MG63 (cell line): ENCODE measurements around the gene IL1RAPL2. TPM values are rescaled to one million over a fixed set of nuclear protein-coding genes. Genes with fewer than 3 reads are reported as not detected.
"Not testable (repeated sequence)": the region's sequence is repeated elsewhere in the genome, so short reads cannot be mapped to it uniquely, and the experiment has no call there.

ENCODE experiments used
- DNase-seq: peaks from one replicate; pipeline ENCODE4 v3.0.0-alpha.2; 2020
- H3K27me3 ChIP-seq: fragments of 250-450 bp; sonication (Bioruptor Pico); 2 replicates; pipeline ENCODE4 v1.5.1; 2020; ENCODE audit warnings: mild to moderate bottlenecking, moderate library complexity
- H3K36me3 ChIP-seq: fragments of 250-450 bp; sonication (Bioruptor Pico); 2 replicates; pipeline ENCODE4 v1.5.1; 2020; ENCODE audit warnings: mild to moderate bottlenecking, moderate library complexity
- H3K4me3 ChIP-seq: fragments of 250-450 bp; sonication (Bioruptor Pico); 2 replicates; pipeline ENCODE4 v1.5.1; 2020; ENCODE audit warnings: mild to moderate bottlenecking, moderate library complexity
- H3K9me3 ChIP-seq: fragments of 250-450 bp; sonication (Bioruptor Pico); 2 replicates; pipeline ENCODE4 v1.5.1; 2020; ENCODE audit warnings: mild to moderate bottlenecking, moderate library complexity
- total RNA-seq: library from RNA; depleted of rRNA; stranded (reverse); fragments of >200 nt; shearing (Covaris generic); gene quantifications from 2 replicates; pipeline ENCODE4 v1.2.3, GENCODE V29; 2014; ENCODE audit warnings: low replicate concordance

IL1RAPL2 gene
- total RNA-seq, 1 experiment from 2014 or later, result not detected

DNA sequence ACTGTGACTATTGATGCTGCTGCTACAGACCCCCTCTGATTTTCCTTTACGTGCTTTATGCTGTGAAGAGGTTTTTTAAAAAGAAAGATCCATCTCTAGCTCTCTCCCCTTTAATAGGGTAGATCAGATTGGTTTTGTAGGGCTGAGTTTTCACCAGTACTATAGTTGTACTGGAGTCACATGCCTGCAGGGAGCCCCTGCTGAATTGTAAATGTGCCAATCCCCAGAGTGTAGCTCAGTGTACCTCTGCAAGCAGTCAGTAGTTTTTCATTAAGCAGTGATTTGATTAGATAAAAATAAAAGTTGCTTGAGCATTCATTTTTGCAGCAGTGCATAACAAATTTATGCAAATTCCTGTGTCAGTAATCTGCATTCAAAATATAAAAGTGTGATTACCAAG lies 179.2 kb downstream of the IL1RAPL2 start:
- no peak for DNase-seq
- H3K36me3 ChIP-seq, result no peaks in the 10 kb centered on the region

DNA sequence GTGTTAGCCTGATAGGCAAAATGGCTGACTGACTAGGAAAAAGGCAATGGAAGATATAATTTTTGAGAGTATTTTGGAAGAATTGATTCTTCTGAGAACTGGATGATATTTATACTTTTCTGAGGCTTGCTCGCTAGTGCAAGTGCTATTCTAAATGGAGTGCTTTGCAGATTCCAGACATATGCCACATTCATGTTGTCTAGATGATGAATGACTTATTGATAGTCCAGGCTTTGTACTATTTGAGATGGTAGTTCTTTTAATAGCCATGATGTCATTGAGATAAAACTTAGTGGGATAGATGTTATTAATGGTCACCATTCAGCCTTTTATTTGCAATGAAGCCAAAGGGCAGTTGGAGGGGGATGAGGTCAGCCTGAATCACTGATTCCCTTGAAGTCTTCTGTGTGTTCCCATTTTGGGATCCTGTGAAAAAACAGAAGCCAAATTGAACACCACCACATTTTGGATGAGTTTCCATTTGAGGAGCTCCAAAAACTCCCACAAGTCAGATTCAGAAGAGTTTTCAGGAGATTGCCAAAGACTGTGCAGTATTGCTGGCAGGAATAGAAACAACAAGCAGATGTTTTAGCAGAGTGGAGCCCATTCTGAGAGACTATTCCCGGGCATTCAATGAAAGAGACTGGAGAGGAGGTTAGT lies 184.1 kb downstream of the IL1RAPL2 start:
- Histone ChIP-seq H3K4me3 (no peak overlapping the region), H3K9me3 (no peaks in the 10 kb centered on the region), H3K36me3 (no peaks in the 10 kb centered on the region), H3K27me3 (no peaks in the 10 kb centered on the region)
- DNase-seq, result peak; percentile 53

More for the DNA sequence above, 179.2 kb downstream of the IL1RAPL2 start:
- Histone ChIP-seq H3K4me3 (no peak overlapping the region), H3K9me3 (no peaks in the 10 kb centered on the region), H3K27me3 (no peaks in the 10 kb centered on the region)

DNA sequence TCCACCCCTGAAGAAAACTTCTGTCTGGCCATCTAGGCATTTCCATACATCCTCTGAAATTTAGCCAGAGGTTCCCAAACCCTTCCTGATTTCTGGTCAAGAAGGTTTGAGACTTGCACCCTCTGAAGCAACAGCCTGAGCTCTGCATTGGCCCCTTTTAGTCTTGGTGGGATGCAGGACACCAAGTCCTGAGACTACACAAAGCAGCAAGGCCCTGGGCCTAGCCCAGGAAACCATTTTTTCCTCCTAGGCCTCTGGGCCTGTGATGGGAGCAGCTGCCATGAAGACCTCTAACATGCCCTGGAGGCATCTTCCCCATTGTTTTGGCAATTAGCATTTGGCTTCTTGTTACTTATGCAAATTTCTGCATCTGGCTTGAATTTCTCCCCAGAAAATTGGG lies 196.6 kb downstream of the IL1RAPL2 start:
- Histone ChIP-seq H3K4me3 (no peak overlapping the region), H3K36me3 (no peaks in the 10 kb centered on the region)
- DNase-seq, result no peak

DNA sequence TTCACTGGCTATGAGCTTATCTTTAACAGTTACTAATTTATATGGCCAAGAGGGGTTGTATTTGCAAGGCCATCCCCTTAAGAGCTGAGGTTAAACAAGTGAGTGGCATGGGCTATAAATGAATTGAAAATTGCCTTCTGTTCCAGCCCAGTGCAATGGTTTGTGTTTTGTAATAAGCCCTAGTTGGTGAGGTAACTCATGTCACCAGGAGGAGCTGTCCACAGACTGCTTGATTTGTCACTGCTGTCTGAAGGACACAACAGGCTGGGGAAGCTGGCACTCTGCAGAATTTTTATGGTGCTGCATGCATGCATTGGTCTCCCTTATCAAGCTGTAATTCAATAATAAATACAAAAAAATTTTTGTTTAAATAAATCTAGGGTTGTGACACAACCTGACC lies 223.8 kb downstream of the IL1RAPL2 start:
- H3K4me3 ChIP-seq, result no peak overlapping the region
- H3K9me3 ChIP-seq, result no peaks in the 10 kb centered on the region
- no peaks in the 10 kb centered on the region for H3K36me3 ChIP-seq
- DNase-seq, result no peak
- H3K27me3 ChIP-seq, result no peaks in the 10 kb centered on the region

More for the DNA sequence above, 196.6 kb downstream of the IL1RAPL2 start:
- Histone ChIP-seq H3K9me3 (no peaks in the 10 kb centered on the region), H3K27me3 (no peaks in the 10 kb centered on the region)

DNA sequence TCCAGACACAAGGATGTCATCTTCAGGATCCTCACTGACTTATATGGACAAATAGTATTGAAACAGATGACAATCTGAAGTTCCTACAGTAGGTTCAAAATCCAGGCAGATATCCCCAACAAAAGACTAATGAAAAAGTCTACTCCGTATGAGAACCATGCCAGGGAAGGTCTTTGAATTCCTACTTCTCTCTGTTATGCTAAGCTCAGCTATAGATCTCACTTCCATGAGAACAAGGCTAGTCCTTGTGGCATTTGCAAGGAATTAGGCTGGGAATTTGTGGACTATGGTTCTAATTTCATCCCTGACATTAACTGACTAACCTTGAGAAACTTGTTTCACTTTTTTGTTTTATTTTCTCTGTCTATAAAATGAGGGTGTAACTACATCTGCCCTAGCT lies 229.8 kb downstream of the IL1RAPL2 start:
- Histone ChIP-seq H3K4me3 (no peak overlapping the region), H3K9me3 (no peaks in the 10 kb centered on the region), H3K27me3 (no peaks in the 10 kb centered on the region), H3K36me3 (no peaks in the 10 kb centered on the region)
- DNase-seq, result no peak

DNA sequence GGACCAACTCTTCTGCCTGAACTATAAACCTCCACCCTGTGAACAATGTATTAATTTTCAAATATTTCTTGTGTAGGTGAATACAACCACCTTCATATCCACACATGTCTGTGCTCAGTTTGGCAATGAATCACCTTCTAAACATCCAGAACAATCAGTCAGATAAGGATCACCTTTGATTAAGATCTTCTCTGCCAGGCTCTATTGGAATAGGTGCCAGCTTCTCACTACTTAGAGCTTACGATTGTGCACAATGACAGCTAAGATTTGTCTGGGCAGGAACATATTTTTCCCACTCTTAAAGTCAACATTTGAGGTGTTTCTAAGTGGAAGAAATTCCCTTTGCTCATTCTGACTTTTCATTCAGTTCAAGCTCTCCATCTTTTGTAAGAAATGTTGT lies 237.2 kb downstream of the IL1RAPL2 start:
- Histone ChIP-seq H3K9me3 (no peaks in the 10 kb centered on the region), H3K36me3 (no peaks in the 10 kb centered on the region), H3K27me3 (no peaks in the 10 kb centered on the region), H3K4me3 (no peak overlapping the region)
- DNase-seq, result no peak

DNA sequence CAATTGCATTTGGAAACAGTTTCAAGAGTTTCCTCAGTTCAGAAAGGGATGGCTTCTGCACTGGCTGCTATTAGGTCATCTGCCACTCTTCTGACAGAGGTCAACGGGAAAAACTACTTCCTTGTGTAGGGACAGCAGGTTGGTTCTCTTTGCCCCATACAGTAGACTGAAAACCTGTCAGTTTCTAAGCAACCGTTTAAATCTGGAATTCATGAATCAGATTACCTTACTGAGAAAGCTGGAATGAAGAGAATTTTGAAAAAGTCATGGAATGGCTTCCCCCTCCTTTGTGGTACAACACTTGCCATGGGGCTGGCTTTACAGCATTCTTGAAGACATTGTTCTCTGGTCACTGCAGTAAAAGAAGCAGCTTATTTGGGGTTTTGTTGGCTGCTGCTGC lies 240.3 kb downstream of the IL1RAPL2 start:
- Histone ChIP-seq H3K9me3 (no peaks in the 10 kb centered on the region), H3K4me3 (no peak overlapping the region), H3K27me3 (no peaks in the 10 kb centered on the region), H3K36me3 (no peaks in the 10 kb centered on the region)
- DNase-seq, result no peak

DNA sequence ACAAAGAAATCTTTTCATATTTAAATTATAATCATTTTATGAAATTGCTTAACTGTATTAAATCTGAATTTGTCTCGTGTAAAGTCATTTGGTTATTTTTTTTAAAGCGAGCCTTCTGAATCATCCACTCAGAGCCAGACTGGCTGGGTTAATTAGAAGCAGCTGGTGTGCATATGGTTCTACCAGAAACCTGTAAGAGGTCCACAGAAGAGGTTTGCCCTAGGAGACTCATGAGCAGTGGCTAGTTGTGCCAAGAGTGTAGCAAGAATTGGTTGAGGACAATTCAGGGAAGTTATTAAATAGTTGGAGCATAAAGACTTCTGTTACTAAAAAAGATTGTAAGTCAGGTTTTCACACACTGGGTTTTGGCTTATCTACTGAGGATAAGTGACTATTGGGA lies 267.4 kb downstream of the IL1RAPL2 start:
- peak; percentile 48 for DNase-seq

DNA sequence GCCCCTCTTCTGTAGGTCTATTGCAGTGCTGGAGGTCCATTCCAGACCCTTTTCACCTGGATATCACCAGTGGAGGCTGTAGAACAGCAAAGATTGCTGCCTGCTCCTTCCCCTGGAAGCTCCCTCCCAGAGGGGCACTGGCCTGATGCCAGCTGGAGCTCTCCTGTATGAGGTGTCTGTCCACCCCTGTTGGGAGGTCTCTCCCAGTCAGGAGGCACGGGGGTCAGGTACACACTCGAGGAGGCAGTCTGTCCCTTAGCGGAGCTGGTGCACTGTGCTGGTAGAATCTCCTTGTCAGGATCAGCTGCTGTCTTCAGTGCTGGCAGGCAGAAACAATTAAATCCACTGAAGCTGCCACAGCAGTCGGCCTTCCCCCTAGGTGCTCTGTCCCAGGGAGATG lies 276.6 kb downstream of the IL1RAPL2 start:
- no peaks in the 10 kb centered on the region for H3K36me3 ChIP-seq
- no peaks in the 10 kb centered on the region for H3K27me3 ChIP-seq
- no peaks in the 10 kb centered on the region for H3K9me3 ChIP-seq
- H3K4me3 ChIP-seq, result no peak overlapping the region
- DNase-seq, result no peak

More for the DNA sequence above, 267.4 kb downstream of the IL1RAPL2 start:
- Histone ChIP-seq H3K9me3 (no peaks in the 10 kb centered on the region), H3K4me3 (no peak overlapping the region), H3K27me3 (no peaks in the 10 kb centered on the region), H3K36me3 (no peaks in the 10 kb centered on the region)

DNA sequence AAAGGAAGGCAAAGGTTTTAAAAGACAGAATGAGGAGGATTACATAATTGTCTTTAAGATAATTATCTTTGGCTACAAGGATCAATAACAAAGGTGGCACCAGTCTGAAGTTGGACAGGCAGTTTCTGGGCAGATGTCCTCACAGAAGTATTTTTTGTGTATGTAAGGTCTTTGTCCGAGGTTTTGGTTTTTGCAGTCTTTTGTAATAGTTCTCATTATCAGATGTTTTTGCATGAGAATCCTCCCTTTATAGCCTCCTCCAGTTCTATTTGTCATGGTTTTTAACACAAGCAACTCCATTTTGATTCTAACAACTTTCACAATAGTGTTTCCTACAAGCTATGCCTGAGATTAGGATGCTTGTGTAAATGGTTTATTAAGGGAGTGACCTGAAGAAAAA lies 286.2 kb downstream of the IL1RAPL2 start:
- DNase-seq, result no peak
- Histone ChIP-seq H3K9me3 (no peaks in the 10 kb centered on the region), H3K27me3 (no peaks in the 10 kb centered on the region), H3K4me3 (no peak overlapping the region), H3K36me3 (no peaks in the 10 kb centered on the region)

DNA sequence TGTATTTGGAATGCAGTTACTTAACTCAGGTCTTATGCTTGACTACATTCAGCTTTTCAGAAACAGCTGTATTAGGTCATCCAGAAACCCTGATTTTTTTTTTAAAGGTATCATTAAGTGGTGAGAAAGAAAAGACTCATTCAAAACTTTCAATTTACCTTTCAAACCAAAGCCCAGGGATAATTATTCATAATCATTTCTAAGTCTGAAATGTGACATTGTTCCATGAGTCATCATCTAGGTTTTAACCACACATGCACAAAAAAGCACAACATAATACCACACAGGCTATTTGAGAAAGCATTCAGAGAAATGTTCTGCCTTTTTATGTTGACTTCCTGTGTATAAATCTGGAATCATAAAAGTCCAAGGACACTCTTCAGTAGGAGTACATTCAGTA lies 288.2 kb downstream of the IL1RAPL2 start:
- Histone ChIP-seq H3K4me3 (no peak overlapping the region), H3K27me3 (no peaks in the 10 kb centered on the region), H3K36me3 (no peaks in the 10 kb centered on the region), H3K9me3 (no peaks in the 10 kb centered on the region)
- DNase-seq, result no peak

DNA sequence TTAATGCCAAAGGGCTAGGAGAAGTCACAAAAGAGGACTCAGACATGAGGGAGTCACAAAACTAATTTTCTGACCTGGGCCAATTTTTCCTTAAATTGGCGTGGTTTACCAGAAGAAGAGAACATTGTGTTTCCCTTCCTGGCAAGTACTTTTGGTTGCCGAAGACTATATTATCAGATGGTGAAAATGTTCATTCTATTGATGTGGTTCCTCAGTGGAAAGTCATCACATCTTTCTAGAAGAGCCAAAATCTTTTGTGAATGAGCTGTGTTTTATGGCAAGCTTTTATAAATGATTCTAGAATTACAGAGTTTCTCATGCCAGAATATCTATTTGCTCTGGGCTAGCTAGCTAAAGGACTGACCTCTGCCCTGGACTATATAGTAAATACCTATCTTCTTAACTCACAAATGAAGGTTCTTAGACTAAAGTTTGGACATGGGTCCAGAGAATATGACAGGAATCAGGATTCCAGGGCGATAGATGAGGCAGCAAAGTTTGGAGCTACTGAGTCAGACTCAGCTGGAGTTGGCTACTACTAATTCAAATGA lies 288.9 kb downstream of the IL1RAPL2 start:
- Histone ChIP-seq H3K36me3 (no peaks in the 10 kb centered on the region), H3K4me3 (no peak overlapping the region), H3K27me3 (no peaks in the 10 kb centered on the region), H3K9me3 (no peaks in the 10 kb centered on the region)
- peak; percentile 33 for DNase-seq

DNA sequence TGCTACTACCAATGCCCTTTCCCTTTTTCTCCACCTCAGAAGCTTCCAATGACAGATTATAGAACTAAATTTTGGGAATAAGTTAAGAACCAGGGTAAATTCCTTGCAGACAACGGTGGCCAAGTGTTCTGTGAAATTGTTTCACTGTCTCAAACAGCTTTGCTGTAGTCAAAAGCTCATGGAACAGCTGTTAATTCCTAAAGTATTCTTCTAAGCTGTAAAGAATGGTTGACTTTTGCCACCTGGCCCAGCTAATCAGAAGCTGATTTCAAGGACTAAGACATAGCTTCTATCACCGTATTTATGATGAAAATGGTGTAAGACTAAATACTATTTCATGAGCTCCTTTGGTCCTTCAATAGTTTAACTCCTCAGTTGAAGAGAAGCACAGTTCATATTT lies 297.5 kb downstream of the IL1RAPL2 start:
- no peak for DNase-seq
- H3K36me3 ChIP-seq, result no peaks in the 10 kb centered on the region
- H3K4me3 ChIP-seq, result no peak overlapping the region
- no peaks in the 10 kb centered on the region for H3K9me3 ChIP-seq
- no peaks in the 10 kb centered on the region for H3K27me3 ChIP-seq

DNA sequence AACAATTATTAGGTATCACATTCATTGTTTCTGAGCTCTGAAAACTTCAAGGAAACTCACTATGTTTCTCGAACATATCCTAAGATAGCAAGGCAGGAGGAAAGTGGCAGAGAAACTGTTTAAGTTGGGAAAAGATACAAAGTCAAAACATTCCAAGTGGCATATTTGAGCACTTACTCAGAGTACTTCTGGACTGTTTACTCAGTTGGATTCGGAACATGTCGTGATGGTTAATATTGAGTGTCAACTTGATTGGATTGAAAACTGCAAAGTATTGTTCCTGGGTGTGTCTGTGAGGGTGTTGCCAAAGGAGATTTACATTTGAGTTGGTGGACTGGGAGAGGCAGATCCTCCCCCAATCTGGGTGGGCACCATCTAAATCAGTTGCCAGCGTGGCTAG lies 298.3 kb downstream of the IL1RAPL2 start:
- no peaks in the 10 kb centered on the region for H3K27me3 ChIP-seq
- H3K4me3 ChIP-seq, result no peak overlapping the region
- DNase-seq, result peak; percentile 42
- no peaks in the 10 kb centered on the region for H3K9me3 ChIP-seq
- no peaks in the 10 kb centered on the region for H3K36me3 ChIP-seq

DNA sequence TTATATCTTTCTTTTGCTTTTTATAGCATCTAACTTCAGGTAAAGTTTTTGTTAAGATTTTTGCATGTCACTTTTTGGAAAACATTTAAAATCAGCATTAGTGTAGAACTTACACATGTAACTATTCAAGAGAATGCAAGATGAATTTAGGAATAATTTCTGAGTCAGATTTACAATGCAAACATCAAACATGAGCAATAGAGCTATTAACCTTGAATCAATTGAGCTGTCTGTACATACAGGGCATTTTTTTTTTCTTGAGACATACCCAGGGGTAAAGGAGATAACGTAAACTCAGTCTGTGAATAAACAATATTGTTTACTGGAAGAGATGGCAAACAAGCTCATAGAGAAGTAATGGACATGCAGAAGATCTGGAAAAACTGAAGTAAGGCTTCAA lies 311.5 kb downstream of the IL1RAPL2 start:
- H3K4me3 ChIP-seq, result no peak overlapping the region
- no peaks in the 10 kb centered on the region for H3K27me3 ChIP-seq
- no peak for DNase-seq

DNA sequence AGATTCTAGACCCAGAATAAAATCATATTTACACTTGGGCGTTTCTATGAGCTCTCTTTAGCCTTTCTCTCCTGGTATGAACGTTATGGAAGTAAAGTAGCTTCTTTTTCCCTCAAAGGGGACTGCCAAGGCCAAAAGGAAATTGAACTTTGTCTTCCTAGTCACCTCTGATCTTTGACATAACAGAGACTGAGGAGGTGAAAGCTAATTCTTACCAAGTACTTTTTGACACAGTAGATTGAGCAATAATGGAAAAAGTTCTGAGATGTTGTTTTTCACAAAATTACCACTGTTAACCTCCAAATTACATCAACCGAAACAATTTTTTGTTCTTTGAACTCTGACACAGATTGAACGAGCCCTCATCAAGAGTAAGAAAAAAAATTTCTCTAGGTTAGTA lies 336.1 kb downstream of the IL1RAPL2 start:
- Histone ChIP-seq H3K9me3 (no peaks in the 10 kb centered on the region), H3K36me3 (no peaks in the 10 kb centered on the region)
- no peak for DNase-seq

More for the DNA sequence above, 311.5 kb downstream of the IL1RAPL2 start:
- Histone ChIP-seq H3K36me3 (no peaks in the 10 kb centered on the region), H3K9me3 (no peaks in the 10 kb centered on the region)

DNA sequence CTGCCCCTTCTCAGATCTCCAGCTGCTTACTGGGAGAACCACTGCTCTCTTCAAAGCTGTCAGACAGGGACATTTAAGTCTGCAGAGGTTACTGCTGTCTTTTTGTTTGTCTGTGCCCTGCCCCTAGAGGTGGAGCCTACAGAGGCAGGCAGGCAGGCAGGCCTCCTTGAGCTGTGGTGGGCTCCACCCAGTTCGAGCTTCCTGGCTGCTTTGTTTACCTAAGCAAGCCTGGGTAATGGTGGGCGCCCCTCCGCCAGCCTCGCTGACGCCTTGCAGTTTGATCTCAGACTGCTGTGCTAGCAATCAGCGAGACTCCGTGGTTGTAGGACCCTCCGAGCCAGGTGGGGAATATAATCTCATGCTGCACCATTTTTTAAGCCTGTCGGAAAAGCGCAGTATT lies 343.7 kb downstream of the IL1RAPL2 start:
- not testable (repeated sequence) for H3K27me3 ChIP-seq, DNase-seq, H3K9me3 ChIP-seq, H3K4me3 ChIP-seq, H3K36me3 ChIP-seq

More for the DNA sequence above, 336.1 kb downstream of the IL1RAPL2 start:
- no peak overlapping the region for H3K4me3 ChIP-seq
- no peaks in the 10 kb centered on the region for H3K27me3 ChIP-seq

DNA sequence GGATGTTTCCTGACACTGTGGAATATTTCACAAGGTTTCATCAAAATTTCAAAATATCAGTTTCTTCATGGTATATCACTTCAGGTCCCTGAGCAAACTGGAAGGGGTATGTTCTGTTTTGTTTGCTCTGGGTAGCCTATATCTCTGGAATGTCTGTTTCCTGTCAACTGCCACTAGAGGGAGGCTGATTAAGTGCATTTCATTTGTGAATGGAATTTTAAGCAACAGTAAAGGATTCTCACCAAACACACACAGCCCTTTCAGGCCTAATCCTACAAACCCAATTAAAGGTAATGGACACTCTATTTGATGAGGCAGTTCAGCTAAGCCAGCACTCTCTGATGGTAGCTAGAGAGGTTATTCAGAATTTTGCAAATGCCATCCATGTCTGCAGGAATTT lies 347.3 kb downstream of the IL1RAPL2 start:
- Histone ChIP-seq H3K4me3 (no peak overlapping the region), H3K27me3 (no peaks in the 10 kb centered on the region)
- DNase-seq, result no peak

More for the DNA sequence above, 347.3 kb downstream of the IL1RAPL2 start:
- Histone ChIP-seq H3K36me3 (no peaks in the 10 kb centered on the region), H3K9me3 (no peaks in the 10 kb centered on the region)
